Measurements from ENCODE around the gene KRT32.
A peak's percentile ranks its signal among the peaks of the same experiment; 100 is the strongest.

The KRT32 gene

GRCh38 chr17:41421617-41422016, 45.6 kb downstream of the KRT32 start:
- no peak for DNase-seq

GRCh38 chr17:41421116-41421515, 46.1 kb downstream of the KRT32 start:
- DNase-seq: peak; percentile 5

- DNase-seq: no peak
Measured at GRCh38 chr17:41420134-41420533, 47.1 kb downstream of the KRT32 start.

- DNase-seq: no peak
Measured at GRCh38 chr17:41419716-41420115, 47.5 kb downstream of the KRT32 start.

GRCh38 chr17:41418116-41418860, 48.9 kb downstream of the KRT32 start:
- DNase-seq: no peak

GRCh38 chr17:41417576-41418015, 49.6 kb downstream of the KRT32 start:
- peak; percentile 55 for DNase-seq

- DNase-seq: peak; percentile 62
Measured at GRCh38 chr17:41417127-41417526, 50.1 kb downstream of the KRT32 start.

- peak; percentile 43 for DNase-seq
Measured at GRCh38 chr17:41416479-41416878, 50.7 kb downstream of the KRT32 start.

GRCh38 chr17:41415833-41416335, 51.3 kb downstream of the KRT32 start:
- peak; percentile 6 for DNase-seq

GRCh38 chr17:41415411-41415810, 51.8 kb downstream of the KRT32 start:
- DNase-seq: peak; percentile 51

- no peak for DNase-seq
Measured at GRCh38 chr17:41413982-41414381, 53.2 kb downstream of the KRT32 start.

- no peak for DNase-seq
Measured at GRCh38 chr17:41413353-41413957, 53.7 kb downstream of the KRT32 start.

GRCh38 chr17:41411072-41411840, 55.9 kb downstream of the KRT32 start:
- no peak for DNase-seq
